Pancreas (tissue), 10 donors: ENCODE data around the gene NEK11. TPM values are rescaled to one million over a fixed set of nuclear protein-coding genes. Genes with fewer than 3 reads are reported as not detected.
"Not testable (repeated sequence)": the region's sequence is repeated elsewhere in the genome, so short reads cannot be mapped to it uniquely, and the experiment has no call there.

Source experiments
- ATAC-seq, 4 donors: fragments of 200-7000 bp; cut with Tn5 transposase; one replicate each; pipeline versions ENCODE4 v1.8.0 to v1.9.1; 2020; ENCODE audit warnings: mild to moderate bottlenecking in 4 of 4, moderate library complexity in 4 of 4
- DNase-seq, 6 donors: peaks; one replicate each; pipeline ENCODE4 v3.0.0-alpha.2; 2020
- FAIRE-seq: peaks from 2 replicates; lab custom pipeline; 2012; peaks lifted over from hg19 to GRCh38; lab: Jason Lieb, UNC
- H3K27ac ChIP-seq, 4 donors: fragments of 200-600 bp; sonication (generic); 1 replicate in 3 of 4; 2 replicates in 1 of 4; pipeline versions ENCODE4 v1.5.0 to v1.8.0; 2020
- H3K27me3 ChIP-seq, 4 donors: fragments of 200-600 bp; one replicate each; pipeline ENCODE4 v1.8.0; 2021
- H3K36me3 ChIP-seq, 3 donors: fragments of 200-600 bp; sonication (generic) in 1 of 3; one replicate each; pipeline versions ENCODE4 v1.5.0 to v1.8.0; 2020 to 2021
- H3K4me1 ChIP-seq, 3 donors: fragments of 200-600 bp; one replicate each; pipeline ENCODE4 v1.8.0; 2021
- H3K4me3 ChIP-seq, 4 donors: fragments of 200-600 bp; sonication (generic) in 2 of 4; one replicate each; pipeline versions ENCODE4 v1.5.0 to v1.8.0; 2020 to 2021
- H3K9me3 ChIP-seq, 4 donors: fragments of 200-600 bp; one replicate each; pipeline ENCODE4 v1.8.0; 2021
- CTCF ChIP-seq, 4 donors: fragments of 200-600 bp; sonication (generic) in 3 of 4; IDR thresholded peaks; one replicate each; pipeline versions ENCODE4 v1.5.0 to v1.8.0; 2021; ENCODE audit warnings: antibody characterized with exemption in 4 of 4
- WGBS, 2 donors: extraction: QIAGEN DNeasy Blood & Tissue Kit; methylation state at CpG; one replicate each; pipeline ENCODE4 v1.1.7; 2013; 5-methylcytosine and 5-hydroxymethylcytosine counted together
- intact Hi-C, 3 donors: fragments of 100-400 bp; cut with DNase I; formaldehyde crosslinking; loops; one replicate each; pipeline versions ENCODE4 v1.11.1 to v1.14.2; 2022
- polyA plus RNA-seq, 2 donors: library from polyadenylated mRNA; stranded (reverse); fragments of 200-250 nt; gene quantifications; one replicate each; pipeline ENCODE4 v1.2.3, GENCODE V29; 2013
- total RNA-seq, 6 donors: library from RNA; stranded (reverse); fragmentation: NEBNext Ultra II Directional in 4 of 6; extraction: Animal tissue kit (Norgen Biotek cat#: 25700) in 4 of 6; gene quantifications; one replicate each; pipeline versions ENCODE4 v1.2.1 to v1.2.4, GENCODE V29; 2021 to 2023
- donor health status: healthy with polysubstance abuse.
- donor health status: DM: no; HTN: no; CAD: no; lungs with moderate emphysema.
- donor health status: DM: no; HTN: no; CAD: no.
- donor health status: control.
- donor health status: control.
- donor health status: Bipolar disorder and iron deficiency.
- donor health status: DM: yes; HTN: yes; CAD: no.
- donor health status: DM: no; HTN: no; CAD: no.
- donor health status: DM: no; HTN: no; CAD: no.
- donor health status: DM: yes; HTN: yes; CAD: no.

Gene NEK11
- total and polyA plus RNA-seq, 8 donors: 2.1 to 7.2 (median 3.3) TPM

- Histone ChIP-seq H3K9me3 (no peaks in the 10 kb centered on the region), H3K27ac (no peak overlapping the region), H3K4me3 (no peak overlapping the region), H3K27me3 (no peaks in the 10 kb centered on the region), H3K4me1 (no peaks in the 10 kb centered on the region), H3K36me3 (no peaks in the 10 kb centered on the region)
- FAIRE-seq: no peak
- ATAC-seq: peak in 1 of 4 donors; percentile 39
- intact Hi-C loops: no loop called here
- no peak for TF ChIP-seq CTCF (IDR thresholded peaks at IDR 0.05)
- 38 to 49% methylated on average over 1 of the region's 1 CpG for WGBS, 2 donors
- DNase-seq: no peak
Measured at GRCh38 chr3:131036200-131036816, 9.6 kb downstream of the NEK11 start.

GRCh38 chr3:131036986-131037385 is 10.3 kb downstream of the NEK11 start:
- intact Hi-C loops: no loop called here
- Histone ChIP-seq H3K27me3 (no peaks in the 10 kb centered on the region), H3K4me1 (no peaks in the 10 kb centered on the region), H3K4me3 (no peak overlapping the region), H3K36me3 (no peaks in the 10 kb centered on the region), H3K27ac (no peak overlapping the region), H3K9me3 (no peaks in the 10 kb centered on the region)
- no peak for DNase-seq
- TF ChIP-seq CTCF (IDR thresholded peaks at IDR 0.05): no peak
- FAIRE-seq: no peak
- ATAC-seq: no peak
- WGBS, 2 donors: 85 to 92% methylated on average over 5 of the region's 5 CpGs

- H3K36me3 ChIP-seq: no peaks in the 10 kb centered on the region
- no peak for FAIRE-seq
Measured at GRCh38 chr3:131038326-131038725, 11.6 kb downstream of the NEK11 start.

GRCh38 chr3:131042271-131042985 is 15.8 kb downstream of the NEK11 start:
- H3K4me1 ChIP-seq, H3K27ac ChIP-seq, H3K9me3 ChIP-seq, H3K36me3 ChIP-seq, H3K27me3 ChIP-seq, ATAC-seq, H3K4me3 ChIP-seq, FAIRE-seq, DNase-seq, intact Hi-C loops: not testable (repeated sequence)
- 79 to 85% methylated on average over 10 of the region's 10 CpGs for WGBS, 2 donors

More at GRCh38 chr3:131038326-131038725, 11.6 kb downstream of the NEK11 start:
- H3K27me3 ChIP-seq: no peaks in the 10 kb centered on the region
- DNase-seq (no peak), ATAC-seq (no peak)
- H3K27ac ChIP-seq: no peak overlapping the region
- intact Hi-C loops: no loop called here
- H3K4me3 ChIP-seq: no peak overlapping the region
- H3K9me3 ChIP-seq: no peaks in the 10 kb centered on the region
- TF ChIP-seq CTCF (IDR thresholded peaks at IDR 0.05): no peak
- WGBS, 2 donors: 69 to 80% methylated on average over 2 of the region's 2 CpGs
- no peaks in the 10 kb centered on the region for H3K4me1 ChIP-seq

GRCh38 chr3:131047582-131047981 is 20.9 kb downstream of the NEK11 start:
- DNase-seq (no peak), FAIRE-seq (no peak), ATAC-seq (no peak)
- Histone ChIP-seq H3K27ac (no peak overlapping the region), H3K4me1 (no peaks in the 10 kb centered on the region), H3K27me3 (no peaks in the 10 kb centered on the region), H3K9me3 (no peaks in the 10 kb centered on the region), H3K36me3 (no peaks in the 10 kb centered on the region), H3K4me3 (no peak overlapping the region)
- TF ChIP-seq CTCF (IDR thresholded peaks at IDR 0.05): no peak
- 94% methylated on average over 2 of the region's 2 CpGs for WGBS, 2 donors
- intact Hi-C loops: no loop called here
